Omental fat pad (tissue), 4 donors: ENCODE data around the gene FALEC. TPM values are rescaled to one million over a fixed set of nuclear protein-coding genes. Genes with fewer than 3 reads are reported as not detected.

Experiments used
- ATAC-seq: fragments of 150-250 bp; one replicate; pipeline ENCODE4 v1.9.1; 2016; ENCODE audit warnings: mild to moderate bottlenecking, moderate library complexity; ENCODE audit not compliant: low FRiP score
- DNase-seq: peaks from one replicate; pipeline ENCODE4 v3.0.0-alpha.2; 2019; ENCODE audit warnings: low spot score
- total RNA-seq, 4 donors: library from RNA; depleted of rRNA; stranded (reverse); fragments of >200 nt; gene quantifications; one replicate each; pipeline ENCODE4 v1.1.0, GENCODE V29; 2016
- TF ChIP-seq, protein P1 (sequence below), 3 donors: fragments of 450-650 bp; IDR thresholded peaks; one replicate each; pipeline ENCODE4 v1.5.1; 2016 to 2017; ENCODE audit warnings: antibody characterized with exemption in 3 of 3, mild to moderate bottlenecking in 3 of 3, moderate library complexity in 2 of 3

The FALEC gene
- total RNA-seq, 4 donors from 2014 or later: not detected

- TF ChIP-seq, protein P1, sequence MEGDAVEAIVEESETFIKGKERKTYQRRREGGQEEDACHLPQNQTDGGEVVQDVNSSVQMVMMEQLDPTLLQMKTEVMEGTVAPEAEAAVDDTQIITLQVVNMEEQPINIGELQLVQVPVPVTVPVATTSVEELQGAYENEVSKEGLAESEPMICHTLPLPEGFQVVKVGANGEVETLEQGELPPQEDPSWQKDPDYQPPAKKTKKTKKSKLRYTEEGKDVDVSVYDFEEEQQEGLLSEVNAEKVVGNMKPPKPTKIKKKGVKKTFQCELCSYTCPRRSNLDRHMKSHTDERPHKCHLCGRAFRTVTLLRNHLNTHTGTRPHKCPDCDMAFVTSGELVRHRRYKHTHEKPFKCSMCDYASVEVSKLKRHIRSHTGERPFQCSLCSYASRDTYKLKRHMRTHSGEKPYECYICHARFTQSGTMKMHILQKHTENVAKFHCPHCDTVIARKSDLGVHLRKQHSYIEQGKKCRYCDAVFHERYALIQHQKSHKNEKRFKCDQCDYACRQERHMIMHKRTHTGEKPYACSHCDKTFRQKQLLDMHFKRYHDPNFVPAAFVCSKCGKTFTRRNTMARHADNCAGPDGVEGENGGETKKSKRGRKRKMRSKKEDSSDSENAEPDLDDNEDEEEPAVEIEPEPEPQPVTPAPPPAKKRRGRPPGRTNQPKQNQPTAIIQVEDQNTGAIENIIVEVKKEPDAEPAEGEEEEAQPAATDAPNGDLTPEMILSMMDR (IDR thresholded peaks at IDR 0.05): no peak
- ATAC-seq: no peak
- DNase-seq: no peak
These were observed 36.2 kb downstream of the FALEC start for GRCh38 chr1:150551784-150552127.

DNA sequence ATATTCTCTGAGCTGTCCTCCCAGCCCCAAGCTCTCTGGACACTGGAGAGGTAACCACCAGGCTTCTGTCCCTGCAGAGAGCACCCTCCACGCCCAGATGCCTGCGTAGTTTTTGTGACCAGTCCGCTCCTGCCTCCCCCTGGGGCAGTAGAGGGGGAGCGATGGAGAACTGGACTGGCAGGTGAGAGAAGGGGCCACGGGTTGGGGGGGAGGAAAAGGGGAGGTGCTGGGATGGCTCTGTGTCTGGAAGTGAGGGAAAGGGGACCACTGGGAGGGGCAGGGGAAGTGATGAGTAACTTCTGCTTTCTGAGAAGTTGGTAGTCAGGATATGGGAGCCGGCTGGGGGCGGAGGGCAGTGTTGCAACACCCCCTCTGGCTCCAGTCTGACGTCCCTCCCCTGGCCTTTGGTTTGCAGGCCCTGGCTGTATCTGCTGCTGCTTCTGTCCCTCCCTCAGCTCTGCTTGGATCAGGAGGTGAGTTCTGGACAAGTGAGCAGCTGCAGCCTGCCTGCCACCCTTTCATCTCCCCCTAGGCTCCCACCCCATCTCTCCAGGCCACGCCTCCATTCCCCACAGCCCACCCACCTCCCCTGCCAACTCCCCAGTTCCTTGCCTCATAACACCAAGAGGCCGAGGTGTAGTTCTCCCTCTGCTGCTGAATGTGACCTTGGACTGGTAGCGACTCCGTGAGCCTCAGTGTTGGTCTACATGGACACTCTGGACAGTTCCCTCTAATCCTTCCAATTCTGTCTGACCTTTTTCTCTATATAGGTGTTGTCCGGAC, 36.8 kb downstream of the FALEC start:
- ATAC-seq (peak; percentile 67), DNase-seq (peak; percentile 77)
- TF ChIP-seq, protein P1 (IDR thresholded peaks at IDR 0.05): no peak

- DNase-seq (no peak), ATAC-seq (no peak)
- TF ChIP-seq, protein P1 (IDR thresholded peaks at IDR 0.05): no peak
These were observed 37.3 kb downstream of the FALEC start for GRCh38 chr1:150552911-150553289.

- TF ChIP-seq, protein P1 (IDR thresholded peaks at IDR 0.05): no peak
- ATAC-seq: no peak
- no peak for DNase-seq
These were observed 38.0 kb downstream of the FALEC start for GRCh38 chr1:150553392-150554085.

GRCh38 chr1:150554086-150554452, 38.5 kb downstream of the FALEC start:
- DNase-seq (no peak), ATAC-seq (no peak)
- TF ChIP-seq, protein P1 (IDR thresholded peaks at IDR 0.05): no peak

DNA sequence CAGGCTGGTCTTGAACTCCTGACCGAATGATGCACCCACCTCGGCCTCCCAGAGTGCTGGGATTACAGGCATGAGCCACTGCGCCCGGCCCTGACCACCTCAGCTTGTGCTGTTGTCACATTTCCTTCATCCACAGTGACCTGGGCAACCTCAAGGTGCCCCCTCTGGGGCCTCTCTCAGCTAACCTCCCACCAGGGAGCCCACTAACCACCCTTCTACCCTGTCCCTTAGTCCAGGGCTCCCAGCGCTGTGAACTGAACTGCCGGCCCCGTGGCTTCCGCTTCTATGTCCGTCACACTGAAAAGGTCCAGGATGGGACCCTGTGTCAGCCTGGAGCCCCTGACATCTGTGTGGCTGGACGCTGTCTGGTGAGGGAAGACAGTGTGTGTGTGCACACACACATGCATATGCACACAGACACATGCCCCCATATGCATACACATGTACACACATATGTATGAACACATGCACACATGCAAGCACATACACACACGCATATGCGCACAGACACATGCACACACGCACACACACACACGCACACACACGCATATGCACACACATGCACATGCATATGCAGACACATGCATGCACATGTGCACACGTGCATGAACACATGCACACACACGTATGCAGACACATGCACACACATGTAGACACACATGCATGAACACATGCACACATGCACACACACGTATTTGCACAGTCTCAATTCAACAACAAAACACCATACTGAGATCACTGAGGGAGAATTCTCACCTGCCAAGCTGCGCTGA, 39.8 kb downstream of the FALEC start:
- TF ChIP-seq, protein P1 (IDR thresholded peaks at IDR 0.05): no peak
- DNase-seq (no peak), ATAC-seq (no peak)
